GM21360 (cell line): ENCODE results near the gene DCPS.
"Not testable (repeated sequence)": the region's sequence is repeated elsewhere in the genome, so short reads cannot be mapped to it uniquely, and the experiment has no call there.

ENCODE experiments used
- ATAC-seq: cut with Tn5 transposase; IDR thresholded peaks from one replicate; pipeline ENCODE4 v1.9.1; 2021; ENCODE audit warnings: mild to moderate bottlenecking, moderate library complexity; ENCODE audit not compliant: unreplicated experiment

The DCPS gene

GRCh38 chr11:126341760-126342161, 37.9 kb downstream of the DCPS start:
- ATAC-seq, result no peak

DNA sequence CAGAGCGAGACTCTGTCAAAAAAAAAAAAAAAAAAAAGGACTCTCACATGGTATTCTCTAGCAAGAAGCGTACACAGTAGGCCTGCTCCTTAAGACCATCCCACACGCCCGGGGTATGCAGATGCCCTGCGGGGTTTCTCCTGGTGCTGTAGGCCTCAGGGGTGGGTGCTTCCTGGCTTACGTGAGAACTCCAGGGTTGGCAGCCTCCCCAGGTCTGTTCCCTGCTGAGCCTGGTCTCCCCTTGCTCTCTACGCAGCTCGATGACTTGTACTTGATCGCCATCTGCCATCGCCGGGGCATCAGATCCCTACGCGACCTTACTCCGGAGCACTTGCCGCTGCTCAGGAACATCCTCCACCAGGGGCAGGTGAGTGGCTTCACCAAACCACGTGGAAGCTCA, 39.2 kb downstream of the DCPS start:
- ATAC-seq, result no peak

DNA sequence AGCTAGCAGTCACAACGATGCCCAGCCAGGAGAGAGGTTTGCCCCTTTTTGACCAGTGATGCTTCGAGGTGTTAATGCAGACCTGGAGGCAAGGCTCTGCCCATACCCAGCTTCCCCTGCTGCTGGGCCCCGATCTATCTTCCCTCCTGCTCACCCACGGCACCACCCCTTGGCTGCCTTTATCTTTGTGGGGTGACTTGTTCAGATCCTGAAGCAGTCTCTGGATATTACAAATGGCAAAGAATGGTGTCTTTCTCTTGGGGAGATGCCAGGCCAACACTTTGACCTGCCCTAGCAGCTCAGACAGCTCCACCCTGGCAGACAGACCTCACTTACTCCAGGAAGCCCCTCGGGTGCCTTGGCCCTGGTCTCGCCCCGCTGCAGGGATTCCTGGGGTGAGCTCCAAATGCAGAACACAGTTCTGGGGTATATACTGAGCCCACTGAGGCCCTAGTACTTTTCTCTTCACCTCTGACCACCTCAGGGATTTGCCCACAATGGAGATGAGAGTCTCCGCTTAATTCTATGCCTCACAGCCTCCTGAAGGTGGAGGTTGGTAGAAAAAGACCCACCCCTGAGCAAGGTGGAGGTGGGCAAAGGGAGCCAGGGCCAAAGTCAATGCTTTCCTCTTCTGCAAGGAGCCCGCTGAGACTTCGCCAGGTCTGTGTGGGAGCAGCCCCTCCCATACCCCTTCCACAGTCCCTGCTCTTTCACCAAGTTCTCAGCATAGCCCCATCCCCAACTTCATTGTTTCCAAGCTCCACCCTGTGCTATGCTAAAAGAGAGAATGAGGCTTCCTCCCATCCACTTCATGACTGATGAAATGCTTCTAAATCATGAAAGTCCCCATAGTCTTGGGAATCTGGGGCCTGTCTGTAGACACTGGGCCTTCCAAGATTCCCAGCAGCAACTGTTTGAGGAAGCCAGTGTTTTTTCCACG, 40.6 kb downstream of the DCPS start:
- ATAC-seq, result no peak

- ATAC-seq, result no peak
Observed at GRCh38 chr11:126345283-126345682, 41.4 kb downstream of the DCPS start.

GRCh38 chr11:126345759-126346585, 42.1 kb downstream of the DCPS start:
- no peak for ATAC-seq

GRCh38 chr11:126346586-126346940, 42.7 kb downstream of the DCPS start:
- no peak for ATAC-seq

GRCh38 chr11:126346946-126347345, 43.1 kb downstream of the DCPS start:
- ATAC-seq, result not testable (repeated sequence)

DNA sequence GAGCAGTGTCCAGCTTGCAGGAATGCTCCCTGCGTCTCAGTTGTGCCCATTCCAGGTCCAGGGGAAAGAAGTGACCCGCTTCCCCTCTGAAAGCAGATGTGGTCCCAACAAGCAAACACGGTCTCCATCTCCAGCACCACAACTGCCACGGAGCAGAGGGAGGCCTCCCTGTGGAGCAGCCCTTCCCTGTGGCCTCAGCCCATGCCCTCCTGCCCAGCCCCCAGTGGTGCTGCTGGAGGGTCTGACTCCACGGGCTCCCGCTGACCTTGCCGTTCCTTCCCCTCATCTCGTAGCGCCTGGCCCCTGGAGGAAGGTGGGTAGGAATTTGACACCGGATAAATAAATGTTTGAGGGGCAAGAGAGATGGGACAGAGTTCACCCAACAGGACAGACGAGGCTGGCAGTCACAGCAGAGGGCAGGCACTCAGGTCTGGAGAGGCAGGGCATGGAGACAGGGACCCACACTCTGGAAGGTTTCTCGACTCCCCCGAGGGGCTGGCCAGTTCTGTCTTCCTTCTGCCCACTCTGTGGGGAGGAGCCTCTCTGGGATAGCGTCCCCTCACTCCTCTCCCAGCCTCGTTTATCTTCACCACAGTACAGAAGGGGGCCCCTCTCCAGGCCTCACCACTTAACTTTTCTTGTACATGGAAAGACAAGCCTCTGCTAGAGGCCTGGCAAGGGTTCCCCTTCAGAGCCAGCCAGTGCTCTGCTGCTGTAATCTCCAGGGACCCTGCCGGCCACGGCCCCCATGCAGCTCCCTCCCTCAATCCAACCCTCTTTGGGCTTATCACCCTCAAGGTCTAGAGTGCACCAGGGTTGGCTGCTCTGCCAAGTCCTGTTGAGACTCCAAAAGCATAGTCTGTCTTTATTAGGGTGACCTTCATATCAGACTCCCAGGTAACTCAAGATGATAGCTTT, 44.1 kb downstream of the DCPS start:
- ATAC-seq, result no peak

GRCh38 chr11:126348806-126349582, 45.1 kb downstream of the DCPS start:
- no peak for ATAC-seq

- no peak for ATAC-seq
Observed at GRCh38 chr11:126350836-126351235, 47.0 kb downstream of the DCPS start.

- ATAC-seq, result no peak
Observed at GRCh38 chr11:126352163-126352562, 48.3 kb downstream of the DCPS start.

- ATAC-seq, result no peak
Observed at GRCh38 chr11:126352934-126353801, 49.3 kb downstream of the DCPS start.

DNA sequence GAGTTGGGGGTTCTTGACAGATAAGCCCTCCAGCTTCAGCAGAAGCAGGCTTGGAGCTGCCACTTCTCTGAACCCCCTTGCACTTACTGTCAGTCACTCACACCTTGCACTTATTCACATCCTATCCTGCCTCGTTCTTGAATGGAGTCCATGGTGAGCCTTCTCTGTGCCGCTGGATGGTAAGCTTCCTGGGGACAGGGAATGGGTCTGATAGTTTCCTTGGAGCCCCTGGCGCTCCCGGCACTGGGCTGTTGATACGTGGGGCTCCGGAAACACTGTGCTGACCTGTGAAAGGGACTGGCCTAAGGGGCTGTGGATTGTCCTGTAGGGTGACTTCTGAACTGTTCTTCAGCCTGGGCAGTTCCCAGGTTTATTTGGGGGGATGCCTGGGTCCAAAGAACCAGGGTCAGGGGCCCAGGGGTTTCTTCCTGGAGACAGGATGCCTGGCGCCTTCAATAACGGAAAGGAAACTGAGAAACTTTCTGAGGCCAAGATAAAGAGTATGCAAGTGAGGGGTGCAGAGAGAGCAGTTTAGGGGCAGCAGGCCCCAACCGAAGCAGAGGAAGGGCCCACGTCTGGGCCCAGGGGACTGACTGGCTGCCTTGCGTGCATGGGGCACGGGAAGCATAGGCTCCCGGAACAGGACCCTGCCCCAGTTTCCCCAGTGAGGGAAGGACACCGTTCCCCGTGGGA, 50.9 kb downstream of the DCPS start:
- peak; percentile 26 for ATAC-seq

DNA sequence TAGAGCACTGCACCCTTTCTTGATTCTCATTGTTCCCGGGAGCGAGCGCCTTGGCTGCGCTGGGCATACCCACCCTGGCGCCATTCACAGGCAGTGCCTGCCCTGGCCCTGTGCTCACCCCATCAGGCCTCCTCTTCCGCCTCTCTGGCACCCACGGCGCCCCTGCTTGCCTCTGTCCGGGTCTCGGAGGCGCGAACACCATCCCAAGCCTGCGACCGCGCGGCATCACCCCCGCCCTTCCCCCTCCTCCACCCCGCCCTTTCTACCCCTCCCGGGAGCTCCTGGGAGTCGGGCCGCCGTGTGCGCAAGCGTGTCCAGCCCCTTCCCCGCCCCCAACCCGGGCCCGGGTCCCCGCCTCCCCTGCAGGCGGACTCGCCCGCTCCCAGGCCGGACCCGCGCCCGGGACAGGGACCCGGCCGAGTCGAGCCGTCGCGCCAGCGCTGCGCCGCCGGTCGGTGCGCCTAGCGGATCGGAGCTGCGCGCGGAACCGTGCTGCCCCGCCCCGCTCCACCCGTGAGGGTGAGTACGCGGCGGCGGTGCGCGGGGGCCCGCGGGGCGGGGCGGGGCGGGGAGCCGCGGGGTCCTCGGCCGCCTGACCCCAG, 51.6 kb downstream of the DCPS start, which contains the start of gene ST3GAL4:
Gene ST3GAL4, plus strand, starts transcription at position 363 of the 602 bp plus-strand sequence. CDS start 50,470 bp downstream, outside the sequence.
- peak; percentile 51 for ATAC-seq

DNA sequence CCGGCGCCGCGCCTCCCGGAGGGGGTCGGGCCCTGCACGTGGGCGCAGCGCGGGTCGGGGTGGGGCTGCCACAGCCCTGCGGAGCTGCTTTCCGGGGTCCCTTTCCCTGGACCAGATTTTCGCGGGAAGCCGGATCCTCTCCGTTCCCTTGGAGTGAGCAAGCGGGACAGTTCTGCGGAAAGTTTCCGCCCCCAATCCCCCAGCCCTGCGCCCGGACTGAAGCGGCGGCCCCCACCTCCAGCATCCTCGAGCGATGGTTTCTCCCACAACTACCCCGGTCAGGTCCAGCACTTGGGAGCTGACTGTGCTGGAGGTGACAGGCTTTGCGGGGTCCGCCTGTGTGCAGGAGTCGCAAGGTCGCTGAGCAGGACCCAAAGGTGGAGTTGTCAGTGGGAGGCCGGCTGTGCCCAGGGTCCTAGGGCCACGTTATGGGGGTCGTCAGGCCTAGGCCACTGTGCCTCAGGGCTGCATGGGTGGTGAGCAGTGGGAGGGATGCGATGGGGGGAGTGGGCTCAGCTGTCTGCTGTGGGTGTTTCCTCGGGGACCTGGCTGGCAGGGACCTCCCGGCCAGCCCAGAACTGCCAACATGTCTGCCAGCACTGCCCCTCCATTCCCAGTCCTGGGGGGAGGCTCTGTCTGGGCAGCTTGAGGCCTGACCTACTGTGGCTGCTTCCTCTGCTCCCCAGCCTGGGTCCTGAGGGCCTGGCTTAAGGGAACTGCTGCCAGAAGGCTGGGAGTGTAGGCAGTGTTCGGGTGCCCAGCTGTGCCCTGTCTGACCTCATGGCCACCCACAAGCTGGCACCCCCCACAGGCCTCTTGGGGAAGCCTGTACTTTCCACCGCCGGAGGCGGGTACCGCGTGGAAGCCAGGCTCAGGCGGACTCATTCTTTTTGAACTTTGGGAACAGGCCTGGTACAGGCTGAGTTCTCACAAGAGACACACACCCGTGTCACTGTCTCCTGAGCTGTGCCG, 52.4 kb downstream of the DCPS start:
- ATAC-seq, result peak; percentile 10

GRCh38 chr11:126357055-126357962, 53.4 kb downstream of the DCPS start:
- ATAC-seq, result no peak
